CD4-positive, CD25-positive, alpha-beta regulatory T cell (primary cell): ENCODE measurements around the gene POLA1. TPM values are rescaled to one million over a fixed set of nuclear protein-coding genes. Genes with fewer than 3 reads are reported as not detected.

Experiments used
- ATAC-seq, 2 donors: fragments of 150-1000 bp; cut with Tn5 transposase; one replicate each; pipeline ENCODE4 v1.10.0; 2021; ENCODE audit warnings: low read depth in 2 of 2, moderate number of reproducible peaks in 2 of 2, moderate library complexity in 1 of 2
- DNase-seq, 3 donors: peaks; one replicate each; pipeline versions ENCODE4 v3.0.0 to v3.0.0-alpha.2; 2012 to 2022; ENCODE audit warnings: mixed read lengths in 1 of 3
- H3K27ac ChIP-seq: one replicate; pipeline ENCODE4 v1.7.0; 2013; ENCODE audit warnings: mild to moderate bottlenecking, low read length; ENCODE audit not compliant: insufficient read depth, poor library complexity, severe bottlenecking
- H3K27me3 ChIP-seq: one replicate; pipeline ENCODE4 v1.7.0; 2013; ENCODE audit warnings: low read length; ENCODE audit not compliant: control insufficient read depth, insufficient read depth
- H3K36me3 ChIP-seq: one replicate; pipeline ENCODE4 v1.7.0; 2013; ENCODE audit warnings: mild to moderate bottlenecking, low read length, moderate library complexity; ENCODE audit not compliant: control insufficient read depth, insufficient read depth
- H3K4me1 ChIP-seq: 2 replicates; pipeline ENCODE4 v1.7.0; 2013; ENCODE audit warnings: mild to moderate bottlenecking, low read length; ENCODE audit not compliant: insufficient read depth, control insufficient read depth, poor library complexity, severe bottlenecking
- H3K4me3 ChIP-seq: one replicate; pipeline ENCODE4 v1.7.0; 2013; ENCODE audit warnings: low read depth, mild to moderate bottlenecking, low read length, moderate library complexity
- H3K9me3 ChIP-seq, 2 experiments: 1 replicate in 1 of 2; 2 replicates in 1 of 2; pipeline ENCODE4 v1.7.0; 2013; ENCODE audit warnings: low read length in 2 of 2, mild to moderate bottlenecking in 1 of 2, moderate library complexity in 1 of 2; ENCODE audit not compliant: control insufficient read depth in 2 of 2
- H3K27ac Mint-ChIP-seq, 3 donors: one replicate each; pipeline ENCODE4 v1.8.0; 2020 to 2022; ENCODE audit warnings: mild to moderate bottlenecking in 3 of 3, mixed read lengths in 3 of 3, moderate library complexity in 2 of 3
- H3K27me3 Mint-ChIP-seq: one replicate; pipeline ENCODE4 v1.8.0; 2022; ENCODE audit warnings: mild to moderate bottlenecking, mixed read lengths
- H3K36me3 Mint-ChIP-seq: one replicate; pipeline ENCODE4 v1.8.0; 2020; ENCODE audit warnings: mixed read lengths
- H3K4me1 Mint-ChIP-seq, 4 donors: one replicate each; pipeline ENCODE4 v1.8.0; 2020 to 2022; ENCODE audit warnings: mixed read lengths in 4 of 4, mild to moderate bottlenecking in 1 of 4
- H3K4me3 Mint-ChIP-seq, 4 donors: one replicate each; pipeline ENCODE4 v1.8.0; 2020 to 2022; ENCODE audit warnings: mild to moderate bottlenecking in 4 of 4, mixed read lengths in 4 of 4, moderate library complexity in 3 of 4
- H3K9me3 Mint-ChIP-seq, 7 donors: one replicate each; pipeline ENCODE4 v1.8.0; 2020 to 2022; ENCODE audit warnings: mixed read lengths in 7 of 7, mild to moderate bottlenecking in 3 of 7, moderate library complexity in 2 of 7
- polyA plus RNA-seq, 4 donors: library from polyadenylated mRNA; unstranded; fragments of 300-500 nt; fragmentation: Illumina TruSeq; gene quantifications; one replicate each; pipeline ENCODE4 v1.2.3, GENCODE V29; 2021
- total RNA-seq: library from RNA; stranded (reverse); gene quantifications from one replicate; pipeline ENCODE4 v1.2.3, GENCODE V29; 2022

The POLA1 gene
- total and polyA plus RNA-seq, 5 donors from 2014 or later, result 3.1 to 10.2 (median 4.7) TPM

- Histone ChIP-seq H3K27ac (no peak overlapping the region), H3K27me3 (no peaks in the 10 kb centered on the region), H3K9me3 (no peaks in the 10 kb centered on the region), H3K4me1 (no peaks in the 10 kb centered on the region), H3K4me3 (no peak overlapping the region), H3K36me3 (peaks cover 25% of the 10 kb centered on the region)
- Mint-ChIP-seq H3K27me3 (no peaks in the 10 kb centered on the region), H3K9me3 (no peaks in the 10 kb centered on the region), H3K4me3 (no peak overlapping the region), H3K27ac (peak overlapping the region in 2 of 3 donors; percentile 21 to 69), H3K4me1 (peaks cover 0 to 10% (median 3%) of the 10 kb centered on the region in 4 donors), H3K36me3 (no peaks in the 10 kb centered on the region)
- ATAC-seq, result no peak
- DNase-seq, result no peak
Observed at GRCh38 chrX:24702362-24703184, 8.9 kb downstream of the POLA1 start.

- Histone ChIP-seq H3K27me3 (no peaks in the 10 kb centered on the region), H3K9me3 (no peaks in the 10 kb centered on the region)
- no peaks in the 10 kb centered on the region for H3K27me3 Mint-ChIP-seq
Observed at GRCh38 chrX:24703185-24703494, 9.4 kb downstream of the POLA1 start.

GRCh38 chrX:24718771-24719170 lies 25.1 kb downstream of the POLA1 start:
- no peaks in the 10 kb centered on the region for H3K9me3 ChIP-seq
- H3K27ac ChIP-seq, result no peak overlapping the region
- Mint-ChIP-seq H3K4me1 (no peaks in the 10 kb centered on the region), H3K4me3 (no peak overlapping the region), H3K9me3 (peaks cover 0 to 2% (median 0%) of the 10 kb centered on the region in 7 donors), H3K27ac (no peak overlapping the region), H3K27me3 (no peaks in the 10 kb centered on the region), H3K36me3 (peaks cover 33% of the 10 kb centered on the region)
- no peaks in the 10 kb centered on the region for H3K27me3 ChIP-seq
- no peak for ATAC-seq
- H3K4me3 ChIP-seq, result no peak overlapping the region
- DNase-seq, result no peak
- H3K4me1 ChIP-seq, result no peaks in the 10 kb centered on the region
- peaks cover 27% of the 10 kb centered on the region for H3K36me3 ChIP-seq

More at GRCh38 chrX:24703185-24703494, 9.4 kb downstream of the POLA1 start:
- Mint-ChIP-seq H3K36me3 (no peaks in the 10 kb centered on the region), H3K27ac (no peak overlapping the region), H3K4me3 (no peak overlapping the region), H3K9me3 (no peaks in the 10 kb centered on the region), H3K4me1 (peaks cover 0 to 10% (median 3%) of the 10 kb centered on the region in 4 donors)
- peaks cover 25% of the 10 kb centered on the region for H3K36me3 ChIP-seq
- no peak overlapping the region for H3K4me3 ChIP-seq
- ATAC-seq, result no peak
- no peak overlapping the region for H3K27ac ChIP-seq
- H3K4me1 ChIP-seq, result no peaks in the 10 kb centered on the region
- no peak for DNase-seq

- Mint-ChIP-seq H3K4me1 (no peaks in the 10 kb centered on the region), H3K4me3 (no peak overlapping the region), H3K36me3 (peaks cover 30% of the 10 kb centered on the region), H3K27ac (peak overlapping the region in 1 of 3 donors; percentile 33), H3K27me3 (no peaks in the 10 kb centered on the region), H3K9me3 (no peaks in the 10 kb centered on the region)
- H3K27ac ChIP-seq, result no peak overlapping the region
- H3K4me3 ChIP-seq, result no peak overlapping the region
- no peak for ATAC-seq
- peaks cover 24% of the 10 kb centered on the region for H3K36me3 ChIP-seq
- H3K9me3 ChIP-seq, result no peaks in the 10 kb centered on the region
- no peaks in the 10 kb centered on the region for H3K4me1 ChIP-seq
- no peak for DNase-seq
- H3K27me3 ChIP-seq, result no peaks in the 10 kb centered on the region
Observed at GRCh38 chrX:24720036-24720435, 26.3 kb downstream of the POLA1 start.

GRCh38 chrX:24728530-24728929 lies 34.8 kb downstream of the POLA1 start:
- no peak overlapping the region for H3K27ac ChIP-seq
- peaks cover 10% of the 10 kb centered on the region for H3K36me3 ChIP-seq
- Mint-ChIP-seq H3K9me3 (peaks cover 0 to 3% (median 0%) of the 10 kb centered on the region in 7 donors), H3K36me3 (peaks cover 18% of the 10 kb centered on the region), H3K4me3 (no peak overlapping the region), H3K27me3 (no peaks in the 10 kb centered on the region), H3K4me1 (peaks cover 0 to 4% (median 0%) of the 10 kb centered on the region in 4 donors), H3K27ac (peak overlapping the region in 1 of 3 donors; percentile 26)
- no peaks in the 10 kb centered on the region for H3K27me3 ChIP-seq
- no peaks in the 10 kb centered on the region for H3K9me3 ChIP-seq
- no peak overlapping the region for H3K4me3 ChIP-seq
- ATAC-seq (no peak), DNase-seq (no peak)
- H3K4me1 ChIP-seq, result no peaks in the 10 kb centered on the region

- Mint-ChIP-seq H3K4me1 (no peaks in the 10 kb centered on the region), H3K27me3 (no peaks in the 10 kb centered on the region), H3K27ac (no peak overlapping the region), H3K4me3 (no peak overlapping the region), H3K36me3 (peaks cover 7% of the 10 kb centered on the region), H3K9me3 (peaks cover 0 to 3% (median 0%) of the 10 kb centered on the region in 7 donors)
- no peaks in the 10 kb centered on the region for H3K4me1 ChIP-seq
- H3K36me3 ChIP-seq, result peaks cover 3% of the 10 kb centered on the region
- no peak overlapping the region for H3K4me3 ChIP-seq
- ATAC-seq, result no peak
- no peak for DNase-seq
- H3K27me3 ChIP-seq, result no peaks in the 10 kb centered on the region
- no peak overlapping the region for H3K27ac ChIP-seq
- no peaks in the 10 kb centered on the region for H3K9me3 ChIP-seq
Observed at GRCh38 chrX:24732766-24733500, 39.2 kb downstream of the POLA1 start.

- H3K36me3 Mint-ChIP-seq, result no peaks in the 10 kb centered on the region
Observed at GRCh38 chrX:24741330-24741729, 47.6 kb downstream of the POLA1 start.

More at GRCh38 chrX:24741330-24741729, 47.6 kb downstream of the POLA1 start:
- H3K4me1 Mint-ChIP-seq, result no peaks in the 10 kb centered on the region
- no peaks in the 10 kb centered on the region for H3K27me3 ChIP-seq
- no peak for DNase-seq
- peaks cover 4% of the 10 kb centered on the region for H3K36me3 ChIP-seq
- H3K4me1 ChIP-seq, result no peaks in the 10 kb centered on the region
- H3K27ac ChIP-seq, result no peak overlapping the region
- H3K4me3 Mint-ChIP-seq, result no peak overlapping the region
- H3K9me3 ChIP-seq, result no peaks in the 10 kb centered on the region
- H3K27ac Mint-ChIP-seq, result no peak overlapping the region
- H3K27me3 Mint-ChIP-seq, result no peaks in the 10 kb centered on the region
- peaks cover 0 to 2% (median 0%) of the 10 kb centered on the region in 7 donors for H3K9me3 Mint-ChIP-seq
- ATAC-seq, result no peak
- H3K4me3 ChIP-seq, result no peak overlapping the region
